ENCODE data around the gene SPARCL1. TPM values are rescaled to one million over a fixed set of nuclear protein-coding genes. Genes with fewer than 3 reads are reported as not detected.

The SPARCL1 gene
- total and polyA plus RNA-seq, 9 of the 15 experiments (the other 6 are each of a cell fraction or from before 2014, with no cell fraction given): 0.03 to 0.71 (median 0.05) TPM; not detected in 3

GRCh38 chr4:87521757-87522374 is 7.3 kb downstream of the SPARCL1 start (continued):
- no peak for TF ChIP-seq ID3 (CRISPR knock-in tag; IDR thresholded peaks at IDR 0.05)
- TF ChIP-seq ID3 (tag; IDR thresholded peaks at IDR 0.05): no peak
- peak; percentile 47; the same call in 1 of the 2 replicates for TF ChIP-seq MEF2D (tag; conservative IDR thresholded peaks at IDR 0.05; ENCODE audit: low read depth)
- TF ChIP-seq EGR1 (conservative IDR thresholded peaks at IDR 0.05): no peak
- no peak for TF ChIP-seq TFE3 (CRISPR knock-in tag; IDR thresholded peaks at IDR 0.05)
- peak; percentile 69 for TF ChIP-seq ZNF316 (IDR thresholded peaks at IDR 0.05)
- TF ChIP-seq RB1 (IDR thresholded peaks at IDR 0.05; ENCODE audit: low read depth): no peak
- TF ChIP-seq JUND (IDR thresholded peaks at IDR 0.05; ENCODE audit: borderline replicate concordance, low read depth, low read length): no peak
- 0 out of 3 replicates have a peak, but pooled peaks have one; percentile 39 for TF ChIP-seq JUND (tag; IDR thresholded peaks at IDR 0.05; ENCODE audit: borderline replicate concordance, low read depth, low read length)

- no peaks in the 10 kb centered on the region for H3K36me3 ChIP-seq (ENCODE audit: control insufficient read depth, insufficient read depth, low read length)
- no peak overlapping the region for H3K4me2 ChIP-seq (ENCODE audit: insufficient read depth, low read length)
- intact Hi-C loops (cut with micrococcal nuclease) (no loop called here), in situ Hi-C loops (cut with MboI) (no loop called here)
- CTCF ChIA-PET (ENCODE audit: low intra/inter-chr PET ratio): no interaction called here
- DNase-seq (ENCODE audit: extremely low read depth in 1 of 4, low spot score in 3 of 4) (no peak), ATAC-seq (no peak), FAIRE-seq (no peak)
- POLR2A ChIA-PET: no interaction called here
- 0 out of 2 replicates have a peak overlapping the region, but pooled peaks have one; percentile 25 for H2AFZ ChIP-seq (ENCODE audit: low read depth, low read length)
- H3K27me3 ChIP-seq (ENCODE audit: control insufficient read depth in 2 of 2, insufficient read depth in 2 of 2, low read length in 2 of 2): no peaks in the 10 kb centered on the region
- 23% methylated on average over 1 of the region's 1 CpG for WGBS (ENCODE audit: insufficient coverage, low coverage, missing lambda C conversion rate)
- H3K9ac ChIP-seq (ENCODE audit: insufficient read depth in 1 of 2, low read depth in 2 of 2, low read length in 2 of 2): no peak overlapping the region
- H3K4me1 ChIP-seq (replicated peaks in 1 of 2; ENCODE audit: control insufficient read depth in 2 of 2, insufficient read depth in 2 of 2, low read length in 2 of 2): peaks cover 0 to 10% of the 10 kb centered on the region in 2 experiments; a peak in 2 of 5 replicates
- H3K79me2 ChIP-seq (ENCODE audit: control insufficient read depth, insufficient read depth, low read length): no peaks in the 10 kb centered on the region
- H3K4me3 ChIP-seq: no peak overlapping the region
- no peaks in the 10 kb centered on the region for H3K9me1 ChIP-seq (ENCODE audit: control insufficient read depth, insufficient read depth, low read length)
- H3K9me3 ChIP-seq (replicated peaks; ENCODE audit: control insufficient read depth, insufficient read depth, low read depth, low read length): no peaks in the 10 kb centered on the region
- H4K20me1 ChIP-seq (replicated peaks; ENCODE audit: control insufficient read depth, insufficient read depth, low read length): no peaks in the 10 kb centered on the region
- H3K27ac ChIP-seq (ENCODE audit: extremely low read depth, low read depth, low read length): peak overlapping the region; percentile 34; the same call in 1 of the 3 replicates
- BruUV-seq (replicated peaks): no TSS peak
- no peak for TF ChIP-seq DLX4 (CRISPR knock-in tag; IDR thresholded peaks at IDR 0.05)
- TF ChIP-seq MTA1 (IDR thresholded peaks at IDR 0.05; ENCODE audit: borderline replicate concordance): no peak
- TF ChIP-seq ZNF133 (CRISPR knock-in tag; IDR thresholded peaks at IDR 0.05): no peak
- TF ChIP-seq KDM2B (CRISPR knock-in tag; IDR thresholded peaks at IDR 0.05): no peak
- no peak for TF ChIP-seq NCOR1 (IDR thresholded peaks at IDR 0.05)
These were observed 7.9 kb downstream of the SPARCL1 start for GRCh38 chr4:87521319-87521718.

Measured in K562 (cell line).